Lung (tissue), 12 donors: Measurements from ENCODE around the gene ERO1B. TPM values are rescaled to one million over a fixed set of nuclear protein-coding genes. Genes with fewer than 3 reads are reported as not detected.

Source experiments
- ATAC-seq: fragments of 200-7000 bp; cut with Tn5 transposase; one replicate; pipeline ENCODE4 v1.9.1; 2020; ENCODE audit warnings: moderate number of reproducible peaks; ENCODE audit not compliant: insufficient read depth, low FRiP score
- DNase-seq, 3 donors: peaks; one replicate each; pipeline ENCODE4 v3.0.0-alpha.2; 2013 to 2017
- H3K27ac ChIP-seq, 2 donors: one replicate each; pipeline ENCODE4 v1.5.1; 2013; ENCODE audit warnings: mild to moderate bottlenecking in 2 of 2, moderate library complexity in 2 of 2, control low read depth in 1 of 2, inconsistent platforms in 1 of 2, low read depth in 1 of 2, low read length in 1 of 2
- H3K27me3 ChIP-seq, 3 donors: one replicate each; pipeline ENCODE4 v1.5.1; 2013; ENCODE audit warnings: low read length in 2 of 3; ENCODE audit not compliant: control insufficient read depth in 3 of 3, insufficient read depth in 3 of 3
- H3K36me3 ChIP-seq, 4 donors: one replicate each; pipeline ENCODE4 v1.5.1; 2013; ENCODE audit warnings: low read length in 4 of 4, mild to moderate bottlenecking in 1 of 4, moderate library complexity in 1 of 4; ENCODE audit not compliant: control insufficient read depth in 4 of 4, insufficient read depth in 4 of 4
- H3K4me1 ChIP-seq, 5 donors: one replicate each; pipeline ENCODE4 v1.5.1; 2013; ENCODE audit warnings: low read length in 5 of 5, mild to moderate bottlenecking in 2 of 5, moderate library complexity in 1 of 5; ENCODE audit not compliant: control insufficient read depth in 5 of 5, insufficient read depth in 5 of 5
- H3K4me3 ChIP-seq: one replicate; pipeline ENCODE4 v1.5.1; 2013; ENCODE audit warnings: mild to moderate bottlenecking, control low read depth, moderate library complexity
- H3K9ac ChIP-seq, 2 donors: one replicate each; pipeline ENCODE4 v1.5.1; 2013; ENCODE audit warnings: low read length in 2 of 2, control low read depth in 1 of 2; ENCODE audit not compliant: insufficient read depth in 1 of 2
- H3K9me3 ChIP-seq, 4 donors: one replicate each; pipeline ENCODE4 v1.5.1; 2013; ENCODE audit warnings: low read length in 3 of 4, mild to moderate bottlenecking in 1 of 4, moderate library complexity in 1 of 4; ENCODE audit not compliant: control insufficient read depth in 4 of 4, insufficient read depth in 3 of 4
- WGBS, 2 donors: extraction: QIAGEN DNeasy Blood & Tissue Kit; methylation state at CpG; one replicate each; pipeline ENCODE4 v1.1.7; 2013; 5-methylcytosine and 5-hydroxymethylcytosine counted together
- polyA plus RNA-seq, 2 donors: library from polyadenylated mRNA; stranded (reverse); fragments of 200-250 nt; gene quantifications; one replicate each; pipeline ENCODE4 v1.2.1, GENCODE V29; 2013
- total RNA-seq, 2 donors: library from RNA; depleted of rRNA in 1 of 2; stranded (reverse); fragments of >200 nt in 1 of 2; gene quantifications; one replicate each; pipeline ENCODE4 v1.2.1, GENCODE V29; 2014 to 2021
- TF ChIP-seq, protein P1 (sequence below): IDR thresholded peaks from 2 replicates; pipeline ENCODE4 v1.5.1; 2012; ENCODE audit warnings: mild to moderate bottlenecking; ENCODE audit errors: control extremely low read depth, extremely low read depth
- donor health status: control.
- donor health status: control.
- donor health status: Bipolar disorder and iron deficiency.
- donor health status: healthy.
- donor health status: DM: yes; HTN: yes; CAD: no.

ERO1B gene
- total and polyA plus RNA-seq, 4 donors = 2.7 to 15.3 (median 4.6) TPM

DNA sequence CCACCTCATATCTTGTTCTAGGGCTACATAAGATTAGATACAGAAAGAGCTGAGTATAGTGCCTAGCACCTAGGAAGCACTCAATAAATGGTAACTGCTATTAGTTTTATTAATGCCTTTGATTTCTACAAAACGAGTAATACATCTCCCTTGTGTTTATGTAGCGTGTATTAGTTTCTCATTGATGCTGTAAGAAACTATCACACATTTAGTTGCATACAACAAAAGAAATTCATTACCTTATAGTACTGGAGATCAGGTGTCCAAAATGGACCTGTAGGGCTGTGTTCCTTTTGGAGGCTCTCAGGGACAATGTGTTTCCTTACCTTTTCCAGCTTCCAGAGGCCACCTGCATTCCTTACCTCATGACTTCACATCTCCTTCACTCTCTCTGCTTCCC is 961 bp upstream of the ERO1B start:
- no peak for ATAC-seq
- H3K4me1 ChIP-seq = peaks cover 0 to 6% (median 4%) of the 10 kb centered on the region in 5 donors
- H3K36me3 ChIP-seq = no peaks in the 10 kb centered on the region
- peak overlapping the region in 1 of 2 donors; percentile 72 for H3K9ac ChIP-seq
- no peak for DNase-seq
- no peak overlapping the region for H3K4me3 ChIP-seq
- WGBS, 2 donors = 66 to 79% methylated on average over 2 of the region's 2 CpGs
- H3K27me3 ChIP-seq = peaks cover 0 to 5% (median 0%) of the 10 kb centered on the region in 3 donors
- H3K27ac ChIP-seq = no peak overlapping the region
- TF ChIP-seq, protein P1, sequence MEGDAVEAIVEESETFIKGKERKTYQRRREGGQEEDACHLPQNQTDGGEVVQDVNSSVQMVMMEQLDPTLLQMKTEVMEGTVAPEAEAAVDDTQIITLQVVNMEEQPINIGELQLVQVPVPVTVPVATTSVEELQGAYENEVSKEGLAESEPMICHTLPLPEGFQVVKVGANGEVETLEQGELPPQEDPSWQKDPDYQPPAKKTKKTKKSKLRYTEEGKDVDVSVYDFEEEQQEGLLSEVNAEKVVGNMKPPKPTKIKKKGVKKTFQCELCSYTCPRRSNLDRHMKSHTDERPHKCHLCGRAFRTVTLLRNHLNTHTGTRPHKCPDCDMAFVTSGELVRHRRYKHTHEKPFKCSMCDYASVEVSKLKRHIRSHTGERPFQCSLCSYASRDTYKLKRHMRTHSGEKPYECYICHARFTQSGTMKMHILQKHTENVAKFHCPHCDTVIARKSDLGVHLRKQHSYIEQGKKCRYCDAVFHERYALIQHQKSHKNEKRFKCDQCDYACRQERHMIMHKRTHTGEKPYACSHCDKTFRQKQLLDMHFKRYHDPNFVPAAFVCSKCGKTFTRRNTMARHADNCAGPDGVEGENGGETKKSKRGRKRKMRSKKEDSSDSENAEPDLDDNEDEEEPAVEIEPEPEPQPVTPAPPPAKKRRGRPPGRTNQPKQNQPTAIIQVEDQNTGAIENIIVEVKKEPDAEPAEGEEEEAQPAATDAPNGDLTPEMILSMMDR = no peak
- no peaks in the 10 kb centered on the region for H3K9me3 ChIP-seq

DNA sequence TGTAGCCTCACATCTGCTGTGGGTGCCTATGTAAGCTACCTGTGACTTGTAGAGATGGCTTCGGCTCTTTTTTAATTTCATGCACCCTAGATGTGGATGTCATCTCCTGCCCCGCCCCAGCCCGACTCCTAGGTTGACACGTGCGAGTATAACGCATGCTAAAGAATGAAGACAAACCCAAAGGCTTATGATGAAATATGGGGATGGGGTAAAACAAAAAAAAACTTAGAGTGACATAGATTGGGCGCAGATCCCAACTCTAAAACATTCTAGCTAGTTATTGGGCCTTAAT is 613 bp upstream of the ERO1B start:
- Histone ChIP-seq H3K27ac (peak overlapping the region in 1 of 2 donors; percentile 17), H3K9ac (peak overlapping the region; percentile 41 to 72), H3K4me1 (peaks cover 0 to 6% (median 4%) of the 10 kb centered on the region in 5 donors), H3K4me3 (peak overlapping the region; percentile 69), H3K9me3 (no peaks in the 10 kb centered on the region), H3K36me3 (no peaks in the 10 kb centered on the region), H3K27me3 (peaks cover 0 to 5% (median 0%) of the 10 kb centered on the region in 3 donors)
- DNase-seq = no peak
- TF ChIP-seq, protein P1 = no peak
- WGBS, 2 donors = 7 to 10% methylated on average over 7 of the region's 7 CpGs
- ATAC-seq = no peak

DNA sequence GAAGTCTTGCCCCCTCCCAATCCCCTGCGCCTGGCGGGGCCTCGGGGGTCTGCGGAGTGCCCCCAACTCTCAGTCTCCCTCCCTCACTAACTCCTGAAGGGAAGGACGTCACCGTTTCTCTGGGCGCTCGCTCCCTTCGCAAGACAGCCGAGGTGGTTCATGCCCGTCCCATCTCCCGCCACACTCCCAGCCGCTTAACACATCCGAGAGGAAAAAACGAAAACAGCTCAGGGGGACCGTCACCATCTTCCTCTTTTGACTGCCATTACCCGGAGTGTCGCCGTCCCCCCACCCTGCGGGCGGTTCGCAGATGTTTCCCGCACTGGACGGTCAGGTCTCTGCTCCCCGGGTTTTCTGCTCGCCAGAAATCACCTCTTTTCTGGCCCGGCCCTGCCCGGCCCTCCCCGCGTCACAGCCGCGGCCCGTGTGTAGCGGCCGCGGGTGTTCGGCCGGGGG is 532 bp downstream of the ERO1B start:
- peak; percentile 54 to 68 (median 61) for DNase-seq
- H3K4me3 ChIP-seq = peak overlapping the region; percentile 100
- WGBS, 2 donors = 0% methylated on average over 37 to 38 of the region's 38 CpGs
- H3K27ac ChIP-seq = peak overlapping the region; percentile 94 to 96
- no peaks in the 10 kb centered on the region for H3K9me3 ChIP-seq
- peak; percentile 63 for ATAC-seq
- H3K9ac ChIP-seq = peak overlapping the region; percentile 72 to 82
- H3K36me3 ChIP-seq = no peaks in the 10 kb centered on the region
- H3K27me3 ChIP-seq = peaks cover 0 to 5% (median 0%) of the 10 kb centered on the region in 3 donors
- TF ChIP-seq, protein P1 = no peak
- peaks cover 0 to 6% (median 4%) of the 10 kb centered on the region in 5 donors for H3K4me1 ChIP-seq
